GM18499 (cell line): ENCODE measurements around the gene SELENOI.

Source experiments
- ATAC-seq: cut with Tn5 transposase; IDR thresholded peaks from one replicate; pipeline ENCODE4 v1.9.1; 2021; ENCODE audit warnings: moderate number of reproducible peaks; ENCODE audit not compliant: insufficient read depth, unreplicated experiment

SELENOI gene

GRCh38 chr2:26444236-26444635 lies 98.3 kb downstream of the SELENOI start:
- ATAC-seq, result no peak
